Stimulated activated CD4-positive, alpha-beta T cell treated with anti-CD3 and anti-CD28 coated beads, Interleukin-15, amount 100 ng/mL, for 48 hours (primary cell): ENCODE data around the gene HTRA1.

Experiments used
- DNase-seq, 2 donors: peaks; one replicate each; pipeline ENCODE4 v3.0.0-alpha.2; 2020; ENCODE audit warnings: low read depth in 2 of 2

Gene HTRA1

DNA sequence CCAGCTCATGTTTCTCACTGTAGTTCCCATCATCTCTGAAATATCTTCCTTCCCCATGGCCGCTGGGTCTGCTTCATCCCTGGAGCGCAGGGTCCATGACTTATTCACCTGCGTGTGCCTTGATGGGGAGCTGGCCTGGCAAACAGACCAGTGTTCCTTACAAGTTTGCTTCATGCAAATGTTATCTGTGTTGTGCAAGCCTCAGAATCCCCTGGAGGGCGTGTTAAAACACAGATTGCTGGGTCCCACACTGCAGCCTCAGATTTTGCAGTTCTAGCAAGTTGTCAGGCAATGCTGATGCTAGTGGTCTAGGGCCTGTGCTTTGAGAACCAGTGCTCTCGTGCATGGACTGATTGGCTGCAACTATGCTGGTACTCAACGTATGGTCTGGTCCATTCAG lies 92.0 kb downstream of the HTRA1 start:
- no peak for DNase-seq

DNA sequence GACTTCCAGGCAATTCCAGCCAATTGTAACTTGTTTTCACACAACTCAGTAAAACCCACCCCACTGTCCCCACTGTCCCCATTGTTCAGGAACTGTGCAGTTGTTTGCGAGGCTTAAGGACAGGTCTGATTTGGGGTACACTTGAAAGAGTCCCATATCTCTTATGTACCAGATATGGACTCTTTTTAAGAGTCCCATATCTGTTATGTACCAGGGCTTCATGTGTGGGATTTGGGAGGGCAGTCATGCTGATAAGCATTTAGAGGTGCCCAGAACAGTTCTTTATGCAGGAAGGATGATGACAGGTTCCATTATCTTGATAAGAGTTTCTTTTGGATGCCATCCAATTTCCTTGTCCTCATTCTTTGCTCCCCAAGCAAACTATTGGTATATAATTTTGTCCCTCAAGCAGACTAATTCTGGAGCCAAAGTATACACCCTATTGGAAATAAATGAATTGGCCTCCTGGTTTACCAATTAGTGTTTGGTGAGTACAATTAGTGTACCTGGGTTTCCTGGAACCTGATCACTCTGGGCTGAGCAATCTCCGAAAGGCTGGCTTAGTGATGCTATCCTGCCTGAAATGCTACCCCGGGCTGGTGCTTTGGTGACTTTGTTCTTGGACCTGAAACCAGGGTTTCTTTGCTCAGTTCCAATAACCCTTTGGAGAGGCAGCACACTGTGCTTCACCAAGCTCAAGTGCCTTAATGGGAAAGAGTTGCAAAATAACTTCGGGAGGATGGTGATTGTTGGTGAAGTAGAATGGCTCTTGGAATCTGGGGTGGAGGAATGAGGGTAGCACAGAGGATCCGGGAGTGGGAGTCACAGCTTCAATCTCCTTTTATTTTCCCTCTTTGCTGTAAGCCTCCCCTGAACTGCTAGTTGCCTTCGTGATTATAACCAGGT lies 93.0 kb downstream of the HTRA1 start:
- DNase-seq: no peak

DNA sequence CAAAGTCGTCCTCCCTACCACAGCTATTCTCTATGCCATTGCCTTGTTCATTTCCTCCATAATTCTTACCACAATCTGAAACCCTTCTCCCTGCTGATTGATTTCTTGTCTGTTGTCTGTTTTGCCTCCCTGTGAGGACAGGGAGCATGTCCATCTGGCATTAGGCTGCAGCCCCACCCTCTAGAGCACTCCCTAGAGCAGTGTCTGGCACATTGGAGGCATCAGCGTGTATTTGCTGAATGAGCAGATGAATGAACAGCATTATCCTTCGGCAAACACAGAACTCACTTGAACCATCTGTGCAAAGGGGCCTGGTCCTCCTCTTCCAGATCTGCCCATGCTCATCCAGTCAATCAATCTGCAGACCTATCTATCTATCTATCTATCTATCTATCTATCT lies 94.1 kb downstream of the HTRA1 start:
- no peak for DNase-seq

DNA sequence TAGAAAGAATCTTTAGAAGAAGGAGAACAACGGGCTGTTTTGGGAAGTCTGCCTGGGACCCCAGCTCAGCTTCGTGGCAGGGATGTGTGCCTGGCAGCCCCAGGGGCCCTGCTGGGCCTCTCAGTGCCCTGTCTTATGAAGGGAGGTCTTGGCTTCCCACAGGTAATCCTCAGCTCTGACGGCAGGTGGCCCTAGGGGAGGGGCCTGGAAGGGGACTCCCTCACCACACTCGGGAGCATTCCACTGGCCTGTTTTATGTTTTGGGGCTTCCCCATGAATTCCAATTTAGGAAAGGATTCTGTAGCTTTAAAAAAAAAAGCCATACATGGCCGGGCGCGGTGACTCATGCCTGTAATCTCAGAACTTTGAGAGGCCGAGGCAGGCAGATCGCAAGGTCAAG lies 96.2 kb downstream of the HTRA1 start:
- no peak for DNase-seq

DNA sequence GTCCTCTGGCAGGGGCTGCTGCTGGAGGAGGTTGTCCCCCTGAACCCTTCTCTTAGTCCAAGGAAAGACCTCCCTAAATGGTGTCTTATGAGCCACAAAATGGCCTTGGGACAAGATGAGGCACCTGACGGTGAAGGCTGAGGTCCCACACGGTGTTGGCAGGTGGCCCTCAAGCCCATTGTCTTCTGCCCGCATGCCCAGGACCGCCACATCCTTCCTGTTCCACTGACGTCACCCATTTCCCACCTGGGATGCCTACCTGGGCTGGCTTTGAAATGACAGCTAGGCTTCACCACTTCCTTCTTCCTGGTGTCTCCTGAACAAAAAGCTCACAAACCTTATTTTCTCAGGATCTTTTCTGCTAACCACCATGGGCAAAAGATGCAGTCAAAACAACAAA lies 97.1 kb downstream of the HTRA1 start:
- DNase-seq: no peak

DNA sequence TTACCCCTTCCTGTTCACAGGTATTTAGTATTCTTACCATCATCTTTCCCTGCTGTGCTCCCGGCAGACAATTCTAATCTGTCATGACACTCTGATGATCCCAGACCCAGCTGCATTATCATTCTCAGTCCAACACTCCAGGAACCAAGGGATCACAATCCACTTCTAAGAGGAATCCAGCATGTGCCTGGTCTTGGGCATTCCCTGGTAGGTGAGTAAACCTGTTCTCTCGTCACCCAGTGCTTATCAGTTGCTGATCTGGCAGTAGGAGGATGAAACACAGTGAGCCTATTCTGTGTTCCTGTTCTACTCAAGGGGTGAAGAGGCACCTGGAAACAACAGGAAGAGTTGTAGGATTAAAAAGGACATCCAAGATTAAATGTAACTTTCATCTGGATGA lies 97.9 kb downstream of the HTRA1 start:
- no peak for DNase-seq

DNA sequence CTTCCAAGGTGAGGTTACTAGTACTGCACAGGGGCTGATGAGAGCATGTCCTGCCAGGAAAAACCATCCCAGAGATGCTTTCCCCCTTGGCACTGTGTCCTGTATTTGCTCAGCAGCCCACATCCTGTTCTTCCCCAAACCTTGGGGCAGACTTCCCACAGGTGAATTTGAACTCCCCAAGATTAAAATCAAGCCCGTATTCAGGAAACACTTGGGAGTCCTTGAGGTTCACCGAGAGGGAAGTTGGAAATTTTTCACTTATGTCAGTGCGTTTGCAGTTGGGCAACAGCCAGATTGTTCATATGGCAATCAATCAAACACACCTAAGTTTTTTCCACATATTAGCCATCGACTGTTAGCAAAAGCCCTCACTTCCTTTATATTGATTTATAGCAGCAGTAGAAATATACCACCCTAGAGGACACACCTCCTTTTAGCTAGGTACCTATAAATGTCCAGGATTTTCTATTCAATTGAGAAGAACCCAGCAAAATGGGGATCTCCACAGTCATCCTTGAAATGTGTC lies 99.0 kb downstream of the HTRA1 start, which contains the start of gene DMBT1:
TSS of gene DMBT1 (plus strand) at position 476 of the 526 bp plus-strand sequence. CDS start at position 493, 17 bp downstream.
- DNase-seq: no peak

DNA sequence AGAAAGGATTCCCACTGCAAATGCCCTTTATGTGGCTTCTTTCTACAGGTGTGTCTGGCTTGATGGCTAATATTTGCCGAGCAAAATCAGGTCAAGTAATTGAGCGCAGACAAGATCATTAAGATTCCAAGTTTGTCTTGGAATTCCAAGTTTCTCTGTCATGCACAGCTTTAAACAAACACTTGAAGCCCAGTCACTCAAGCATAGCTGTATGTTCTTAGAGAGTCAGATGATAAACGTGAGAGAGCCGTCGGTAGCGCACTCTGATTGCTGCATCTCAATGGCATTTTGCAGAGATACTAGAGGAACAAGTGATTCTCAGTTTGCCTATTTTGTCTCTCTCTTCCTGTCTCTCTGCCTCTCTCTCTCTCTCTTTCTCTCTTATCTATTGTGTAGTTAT lies 99.9 kb downstream of the HTRA1 start:
- no peak for DNase-seq

DNA sequence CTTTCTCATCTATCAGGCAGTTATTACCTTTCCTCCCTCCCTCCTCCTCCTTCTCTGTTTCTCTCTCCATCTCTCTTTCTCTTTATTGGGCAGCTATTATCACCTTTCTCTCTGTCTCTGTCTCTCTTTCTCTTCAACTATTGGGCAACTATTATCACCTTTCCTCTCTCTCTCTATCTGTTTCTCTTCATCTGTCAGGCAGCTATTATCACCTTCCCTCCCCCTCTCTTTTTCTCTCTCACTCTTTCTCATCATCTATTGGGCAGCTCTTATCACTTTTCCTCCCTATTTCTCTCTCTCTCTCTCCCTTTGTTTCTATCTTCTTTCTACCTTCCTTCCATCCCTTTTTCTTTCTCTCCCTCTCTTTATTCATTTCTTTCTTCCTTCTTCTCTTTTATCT lies 100.4 kb downstream of the HTRA1 start:
- no peak for DNase-seq
